HG02938 (cell line): ENCODE results near the gene FNTB.
"Not testable (repeated sequence)": the region's sequence is repeated elsewhere in the genome, so short reads cannot be mapped to it uniquely, and the experiment has no call there.

Source experiments
- ATAC-seq: cut with Tn5 transposase; IDR thresholded peaks from one replicate; pipeline ENCODE4 v1.9.1; 2021; ENCODE audit warnings: mild to moderate bottlenecking, moderate library complexity; ENCODE audit not compliant: unreplicated experiment

FNTB gene

DNA sequence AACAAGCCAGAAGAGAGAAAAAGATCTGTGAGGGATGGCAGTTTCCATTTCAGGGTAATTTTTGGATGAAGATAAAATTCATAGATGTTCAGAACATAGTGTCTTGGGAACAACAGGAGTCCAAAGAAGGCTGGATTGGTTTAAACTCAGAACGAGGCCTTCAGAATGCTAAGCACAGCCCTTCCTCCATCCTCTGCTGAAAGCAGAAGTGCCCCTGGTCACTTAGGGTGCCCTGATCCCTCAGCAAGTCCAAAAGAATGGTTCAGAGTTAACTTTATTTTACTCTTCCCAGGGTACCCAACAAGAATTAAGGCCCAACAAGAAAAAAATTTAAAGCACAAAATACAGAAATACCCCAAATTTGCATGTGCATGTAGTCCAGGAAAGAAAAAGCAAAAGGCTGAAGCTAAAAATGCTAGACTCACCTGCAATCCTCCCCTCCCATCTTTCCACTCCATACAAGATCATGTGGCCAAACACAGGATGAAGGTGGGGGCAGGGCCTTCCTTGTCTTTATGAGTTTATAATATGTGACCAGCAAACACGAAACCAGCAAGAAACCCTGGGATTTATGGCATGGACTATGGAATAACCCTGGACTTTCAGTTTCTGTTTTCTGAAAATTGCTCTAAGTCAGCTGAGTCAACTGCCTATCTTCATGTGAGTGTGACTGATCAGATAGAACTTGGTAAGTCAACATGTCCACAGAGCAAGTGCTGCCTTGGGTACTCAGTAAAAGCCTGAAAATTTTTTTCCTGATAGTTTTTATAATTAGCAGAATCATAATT, 94.5 kb downstream of the FNTB start:
- ATAC-seq: no peak

DNA sequence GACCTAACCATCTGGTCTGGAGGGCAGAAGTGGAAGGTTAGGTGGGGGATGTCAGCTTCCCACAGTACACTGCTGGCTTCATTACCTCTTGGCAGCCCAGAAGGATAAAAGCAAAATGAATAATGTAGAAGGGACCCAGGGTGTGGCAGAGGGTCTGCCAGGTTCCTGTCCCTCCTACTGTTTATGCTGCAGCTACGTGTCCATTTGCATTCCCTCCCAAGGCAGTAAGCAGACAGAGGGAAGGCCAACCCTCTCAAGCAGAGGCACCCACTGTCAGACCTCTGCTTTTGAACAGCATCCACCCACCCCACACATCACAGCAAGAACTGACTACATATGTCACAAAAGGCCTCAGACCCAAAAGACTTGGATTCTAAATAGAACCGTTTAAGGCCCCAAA, 96.2 kb downstream of the FNTB start:
- no peak for ATAC-seq

DNA sequence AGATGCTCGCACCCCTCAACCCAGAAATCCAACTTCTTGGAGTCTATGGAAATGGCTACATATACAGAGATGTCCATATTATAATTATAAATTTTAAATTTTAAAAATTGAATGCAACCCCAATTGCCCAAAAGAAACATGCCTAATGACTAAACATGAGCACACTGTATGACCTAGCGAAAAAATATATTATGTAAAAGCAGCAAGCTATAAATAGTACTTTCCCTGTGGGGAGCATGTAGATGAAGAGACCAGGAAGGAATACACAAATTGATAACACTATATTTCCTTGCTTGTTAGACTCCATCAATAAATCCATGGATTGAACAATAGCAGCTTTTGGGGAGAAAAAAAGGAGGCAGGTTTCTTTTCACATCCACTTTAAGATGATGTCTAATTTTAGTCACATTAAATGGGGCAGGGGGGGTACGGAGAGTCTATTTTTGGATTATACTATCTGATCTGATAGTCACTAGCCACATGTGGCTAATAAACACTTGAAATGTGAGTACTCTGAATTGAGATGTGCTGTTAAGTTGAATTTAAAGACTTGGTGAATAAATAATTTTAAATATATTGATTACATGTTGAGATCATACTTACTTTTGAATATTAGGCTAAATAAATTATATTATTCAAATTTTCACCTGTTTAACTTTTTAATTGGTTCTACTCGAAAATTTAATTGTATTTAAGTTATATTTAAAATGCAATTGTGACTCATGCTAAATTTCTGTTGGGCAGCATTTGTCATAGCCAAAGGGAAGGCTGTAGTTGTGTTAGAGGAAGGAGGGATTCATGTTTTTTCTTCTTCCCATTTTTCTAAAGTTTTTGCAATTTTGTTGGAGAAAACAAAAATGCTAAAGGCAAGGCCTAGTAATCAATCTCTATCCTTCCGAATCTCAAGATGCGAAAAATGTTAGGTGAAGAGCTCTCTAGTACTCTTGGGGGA, 98.1 kb downstream of the FNTB start:
- ATAC-seq: no peak

DNA sequence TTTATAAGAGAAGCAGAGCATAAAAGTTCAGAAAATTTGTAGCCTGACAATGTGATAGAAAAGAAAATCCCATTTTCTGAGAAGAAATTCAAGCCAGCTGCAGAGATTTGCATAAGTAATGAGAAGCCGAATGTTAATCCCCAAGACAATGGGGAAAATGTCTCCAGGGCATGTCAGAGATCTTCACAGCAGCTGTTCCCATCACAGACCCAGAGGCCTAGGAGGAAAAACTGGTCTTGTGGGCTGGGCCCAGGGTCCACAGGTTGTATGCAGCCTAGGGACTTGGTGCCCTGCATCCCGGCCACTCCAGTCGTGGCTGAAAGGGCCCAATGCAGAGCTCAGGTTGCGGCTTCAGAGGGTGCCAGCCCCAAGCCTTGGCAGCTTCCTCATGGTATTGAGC, 100.0 kb downstream of the FNTB start:
- not testable (repeated sequence) for ATAC-seq

DNA sequence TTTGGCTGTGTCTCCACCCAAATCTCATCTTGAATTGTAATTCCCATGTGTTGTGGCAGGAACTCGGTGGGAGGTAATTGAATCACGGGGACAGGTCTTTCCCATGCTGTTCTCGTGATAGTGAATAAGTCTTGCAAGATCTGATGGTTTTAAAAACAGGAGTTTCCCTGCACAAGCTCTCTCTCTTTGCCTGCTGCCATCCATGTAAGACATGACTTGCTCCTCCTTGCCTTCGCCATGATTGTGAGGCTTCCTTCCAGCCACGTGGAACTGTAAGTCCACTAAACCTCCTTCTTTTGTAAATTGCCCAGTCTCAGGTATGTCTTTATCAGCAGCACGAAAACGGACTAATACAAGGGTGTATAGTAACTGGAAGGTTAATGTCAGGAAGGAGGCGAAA, 101.1 kb downstream of the FNTB start:
- ATAC-seq: not testable (repeated sequence)

DNA sequence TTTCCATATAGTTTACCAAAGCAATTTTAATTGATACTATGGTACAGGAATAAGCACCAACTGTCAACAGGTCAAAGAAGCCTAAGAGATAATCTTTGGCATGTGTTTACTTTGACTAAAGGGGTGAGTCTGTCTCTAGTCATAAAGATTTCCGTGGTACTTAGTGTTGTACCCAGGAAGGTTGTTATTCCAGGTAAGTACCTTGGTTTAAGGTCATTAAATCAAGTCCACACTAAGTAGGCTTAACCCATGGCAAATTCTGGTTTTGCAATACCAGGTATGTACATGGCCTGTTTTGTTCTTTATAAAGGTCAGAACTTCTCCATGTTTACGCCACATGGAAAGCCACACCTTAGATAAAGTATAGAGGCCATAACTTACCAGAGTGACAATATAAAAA, 105.7 kb downstream of the FNTB start:
- no peak for ATAC-seq

DNA sequence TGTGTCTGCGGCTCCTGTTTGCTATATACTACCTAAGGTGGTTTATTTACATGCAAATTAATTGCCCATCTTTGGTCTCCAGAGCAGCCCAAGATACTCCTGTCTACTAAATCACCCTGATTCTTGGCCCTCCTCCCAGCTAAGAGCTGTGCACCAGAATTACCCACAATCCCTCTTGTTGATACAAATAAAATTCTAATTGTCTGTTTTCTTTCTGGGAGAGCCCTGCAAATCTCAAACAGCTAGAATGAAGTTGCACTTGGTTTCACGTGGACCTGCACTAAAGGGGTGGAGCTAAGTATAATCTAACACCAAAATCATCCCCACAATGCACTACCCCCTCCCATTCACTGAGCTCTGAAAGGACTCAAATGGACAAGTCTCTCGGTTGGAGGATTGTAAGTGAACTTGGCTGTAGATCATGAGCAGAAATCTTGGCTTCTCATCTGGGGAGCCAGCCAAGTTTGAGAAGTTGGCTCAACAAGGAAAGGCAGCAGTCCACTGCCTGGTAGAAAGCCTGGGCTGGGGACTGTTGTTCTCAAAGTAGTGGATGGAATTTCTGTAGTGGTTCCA, 109.0 kb downstream of the FNTB start:
- no peak for ATAC-seq

DNA sequence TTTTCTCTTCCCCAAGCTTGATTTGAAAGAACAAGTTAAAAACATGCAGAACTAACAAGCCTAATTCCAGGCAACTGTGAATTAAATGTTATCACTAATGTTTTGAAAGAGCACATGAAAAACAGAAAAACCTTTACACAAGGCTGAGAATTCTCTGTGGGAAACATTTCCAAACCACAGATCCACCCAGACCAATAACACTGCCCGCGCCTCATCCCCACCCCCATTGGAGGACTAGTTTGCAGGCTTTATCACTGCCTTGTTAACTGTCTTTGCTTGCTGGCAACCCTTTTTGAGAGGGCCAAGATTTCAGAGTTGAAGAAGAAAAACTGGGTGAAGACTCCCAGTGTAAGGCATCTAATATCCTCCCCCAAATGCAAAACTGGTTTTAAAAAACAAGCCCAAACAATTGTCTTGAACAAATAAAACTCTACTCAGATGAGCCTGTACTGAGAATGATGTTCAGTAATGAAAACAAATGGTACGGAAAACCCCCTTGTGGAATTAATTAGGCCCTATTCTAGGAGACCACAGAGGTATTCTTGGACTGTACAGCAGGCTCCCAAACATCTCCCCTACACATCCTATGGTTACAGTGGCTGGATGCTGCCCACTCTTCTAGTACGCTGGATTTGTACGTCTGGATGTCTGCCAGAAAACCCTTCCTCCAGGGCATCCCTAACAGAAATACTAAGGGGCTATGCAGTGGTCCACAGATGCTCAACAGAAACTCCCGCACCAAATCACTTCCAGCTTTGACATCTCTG, 109.8 kb downstream of the FNTB start:
- ATAC-seq: no peak

DNA sequence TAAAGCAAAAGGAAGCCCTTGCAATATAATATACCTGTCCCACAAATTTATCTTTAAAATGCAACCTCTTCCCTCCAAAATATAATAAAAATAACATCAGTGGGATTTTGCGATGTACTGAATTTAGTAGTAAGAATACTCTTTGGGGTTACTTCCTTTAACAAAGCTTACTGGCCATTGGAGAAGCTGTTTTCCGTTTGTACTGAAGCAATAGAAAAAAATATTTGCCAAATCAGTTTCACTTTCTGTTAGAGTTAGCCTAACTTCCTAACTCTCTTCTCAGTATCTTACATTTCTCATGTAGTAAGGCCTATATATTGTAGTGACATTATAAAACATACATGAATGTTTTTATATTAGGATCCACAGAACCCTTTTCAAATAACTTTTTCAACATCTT, 111.9 kb downstream of the FNTB start:
- no peak for ATAC-seq

DNA sequence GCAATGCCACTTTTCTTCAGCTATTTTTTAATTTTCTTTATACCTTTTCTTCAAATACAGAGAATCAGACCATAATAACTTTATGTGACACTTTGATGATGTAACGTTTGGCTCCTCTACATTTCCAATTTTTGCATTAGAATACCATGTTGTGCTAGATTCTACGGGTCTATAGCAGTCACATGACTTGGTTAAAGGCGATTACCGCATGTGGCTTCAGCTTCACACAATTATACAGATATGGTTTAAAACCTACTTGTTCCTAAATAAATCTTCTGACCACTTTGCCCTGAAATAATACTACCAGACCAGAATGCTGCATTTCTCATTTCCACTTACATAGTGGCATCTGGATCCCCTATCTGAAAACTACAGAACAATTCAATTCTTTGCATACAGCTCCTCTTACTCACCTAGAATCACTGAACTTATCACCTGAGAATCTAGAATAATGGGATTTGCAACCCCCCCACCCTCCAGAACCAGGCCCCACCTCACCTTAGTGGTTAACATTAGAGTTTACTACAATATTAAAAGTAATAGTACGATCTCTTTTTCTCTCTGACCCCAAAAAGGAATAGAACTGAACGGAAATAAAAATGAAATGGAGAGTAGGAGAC, 114.3 kb downstream of the FNTB start:
- ATAC-seq: no peak

DNA sequence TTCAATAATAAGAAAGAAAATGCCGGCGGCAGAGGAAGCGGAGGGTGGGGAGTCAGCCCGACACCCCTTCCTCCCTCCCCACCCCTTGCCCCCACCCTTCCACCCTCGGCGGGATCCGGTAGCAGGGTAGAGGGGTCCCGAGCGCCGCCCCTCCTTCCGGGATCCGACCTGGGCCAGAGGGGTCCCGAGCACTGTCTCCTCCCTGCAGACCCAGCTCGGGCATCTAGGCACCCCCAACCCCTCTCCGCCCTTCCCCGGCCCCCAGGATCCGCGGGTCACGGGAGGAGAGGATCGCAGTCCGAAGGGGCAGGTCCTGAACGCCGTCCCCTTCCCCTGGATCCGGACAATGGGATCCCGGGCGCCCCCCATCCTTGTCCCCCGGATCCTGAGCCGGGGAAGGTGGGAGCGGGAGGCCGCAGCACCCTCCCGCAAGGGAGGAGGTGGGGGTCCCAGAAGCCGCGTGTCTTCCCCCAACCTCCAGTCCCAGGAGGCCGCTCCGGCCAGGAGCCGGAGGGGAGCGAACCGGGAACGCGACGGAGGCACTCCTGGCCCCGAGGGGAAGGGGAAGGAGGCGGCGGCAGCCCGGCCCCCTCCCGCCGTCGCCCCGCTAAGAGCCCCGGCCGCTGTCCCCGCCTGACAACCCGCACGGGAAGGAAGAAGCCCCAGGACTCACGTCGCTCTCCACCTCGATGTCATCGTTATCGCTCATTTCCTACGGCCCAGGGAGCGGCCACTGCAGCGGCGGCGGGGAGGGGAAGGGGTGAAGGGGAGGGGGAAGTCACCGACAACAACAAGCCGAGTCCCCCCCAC, 115.1 kb downstream of the FNTB start:
- no peak for ATAC-seq

DNA sequence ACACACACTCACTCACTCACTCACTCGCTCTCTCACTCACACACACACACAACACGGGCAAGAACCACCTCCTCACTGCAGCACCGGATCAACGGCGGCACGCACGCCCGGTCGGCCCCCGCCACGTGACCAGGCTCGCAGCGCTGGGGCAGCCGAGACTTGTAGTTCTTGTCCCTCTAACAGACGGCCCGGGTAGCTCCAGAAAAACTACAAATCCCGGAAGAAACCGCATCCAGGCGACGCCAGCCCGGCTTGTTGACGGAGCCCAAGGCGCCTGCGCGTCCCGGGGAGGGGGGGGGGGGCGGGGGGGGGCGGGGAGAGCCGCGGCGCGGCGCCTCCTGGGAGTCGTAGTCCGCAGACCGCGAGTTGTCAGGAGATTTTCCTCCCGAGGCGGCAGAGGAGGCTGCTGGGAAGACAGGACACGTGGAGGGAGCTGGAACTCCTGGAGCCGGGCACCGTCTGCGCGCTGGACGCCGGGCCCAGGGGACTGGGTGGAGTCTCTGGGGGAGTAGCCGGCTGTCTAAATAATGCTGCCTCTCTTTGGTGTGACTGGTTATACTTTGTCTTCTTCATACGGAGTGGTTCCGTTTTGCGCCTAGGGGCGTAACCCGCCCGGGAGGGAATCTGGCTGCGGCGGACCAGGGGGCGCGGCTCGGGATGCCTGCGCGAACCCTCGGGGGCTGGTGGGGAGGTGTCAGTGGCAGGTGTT, 115.9 kb downstream of the FNTB start, which contains the start of gene MAX:
Gene MAX (minus strand): TSS at position 77 of the 709 bp plus-strand sequence. CDS start 178 bp downstream, outside the sequence.
- ATAC-seq: peak; percentile 85

DNA sequence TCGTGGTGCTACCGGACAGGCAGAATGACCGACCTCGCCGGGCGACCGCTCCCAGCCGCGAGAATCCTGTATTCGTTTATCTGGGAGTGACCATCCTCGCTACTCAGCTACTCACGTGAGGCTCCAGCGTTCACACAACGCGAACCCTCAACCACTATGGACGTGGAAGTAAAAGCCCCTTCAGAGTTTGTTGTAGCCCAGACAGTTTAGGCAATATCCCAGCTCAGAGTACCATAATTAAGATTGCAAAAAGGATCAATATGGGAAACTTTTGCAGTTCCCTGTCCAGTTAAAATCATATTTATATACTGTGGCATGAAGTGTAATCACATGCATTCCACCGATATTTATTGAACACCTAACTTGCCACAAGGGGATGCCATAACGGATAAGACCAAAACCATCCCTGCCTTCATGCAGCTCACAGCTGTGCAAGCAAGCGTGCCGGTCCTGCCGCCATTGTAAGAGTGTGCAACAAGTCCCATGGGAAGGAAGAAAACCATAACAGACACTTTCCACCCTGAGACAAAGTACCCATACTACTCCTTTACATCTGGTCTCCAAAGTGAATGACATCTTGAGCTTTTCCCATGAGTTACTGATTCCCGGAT, 116.6 kb downstream of the FNTB start:
- ATAC-seq: no peak

DNA sequence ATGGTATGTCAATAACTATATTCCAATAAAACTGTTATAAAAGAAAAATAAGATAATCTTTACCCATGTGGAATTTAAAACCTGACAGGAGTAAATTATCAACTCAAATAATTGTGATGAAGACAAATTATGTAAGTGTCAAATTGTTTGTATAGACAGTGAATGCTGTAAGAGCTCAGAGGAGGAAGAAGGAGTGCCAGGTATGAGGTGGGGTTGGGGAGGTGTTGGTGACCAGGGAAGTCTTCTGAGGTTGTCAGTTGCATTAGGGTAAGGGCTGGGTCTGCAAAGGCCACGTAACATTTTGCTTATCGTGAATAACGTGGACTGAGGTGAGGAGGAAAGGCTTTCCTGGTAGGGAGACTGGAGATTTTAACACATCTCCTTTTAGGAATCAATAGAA, 118.1 kb downstream of the FNTB start:
- ATAC-seq: no peak

DNA sequence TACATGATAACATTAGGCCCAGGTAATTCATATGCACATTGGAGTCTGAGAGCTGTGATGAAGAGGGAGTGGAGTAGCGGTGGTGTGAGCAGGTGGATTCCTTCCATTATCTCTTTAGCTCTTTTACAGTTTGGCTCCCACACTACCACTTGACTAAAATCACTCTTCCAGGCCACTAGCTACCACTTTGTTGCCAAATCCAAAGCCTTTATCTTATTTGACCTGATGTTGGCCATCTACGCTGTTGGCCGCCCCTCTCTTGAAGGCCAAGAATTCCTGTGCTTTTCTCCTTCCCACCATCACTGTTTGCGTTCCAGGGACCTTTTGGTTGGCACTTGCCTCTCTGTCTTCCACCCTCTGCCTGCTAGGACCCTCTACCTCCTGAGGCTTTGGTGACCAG, 119.6 kb downstream of the FNTB start:
- ATAC-seq: no peak

DNA sequence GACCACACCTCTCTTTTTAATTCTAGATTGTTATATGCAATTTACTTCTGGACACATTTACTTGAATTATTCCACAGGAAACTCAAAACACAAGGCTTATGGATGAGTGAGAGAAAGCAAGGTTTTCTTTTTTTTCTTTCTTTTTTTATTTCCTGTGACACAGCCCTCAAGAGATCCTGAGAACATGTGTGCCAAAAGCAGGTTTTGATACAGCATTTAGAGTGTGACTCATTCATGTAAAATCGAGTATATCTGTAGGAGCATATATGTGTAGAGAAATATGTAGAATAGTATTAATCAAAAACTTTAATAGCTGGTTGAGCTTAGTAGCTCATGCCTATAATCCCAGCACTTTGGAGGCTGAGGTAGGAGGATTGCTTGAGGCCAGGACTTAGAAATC, 120.0 kb downstream of the FNTB start:
- ATAC-seq: no peak

DNA sequence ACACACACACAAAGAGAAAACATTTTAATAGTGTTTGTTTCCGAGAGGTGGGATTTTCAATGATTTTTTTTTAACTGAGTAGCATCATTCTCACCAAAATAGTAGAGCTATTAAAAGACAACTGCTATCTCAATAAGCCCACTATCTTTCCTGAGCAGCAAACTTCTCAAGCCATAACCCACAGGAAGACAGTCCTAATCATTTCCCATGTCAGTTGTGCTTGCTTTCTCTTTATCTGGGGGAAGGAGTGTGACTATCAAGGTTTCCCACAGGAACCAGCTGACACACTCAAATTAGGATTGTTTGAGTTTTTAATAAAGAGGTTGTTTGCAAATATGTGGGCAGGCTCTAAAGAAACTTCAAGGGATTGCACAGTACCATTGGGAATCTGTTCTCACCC, 120.5 kb downstream of the FNTB start:
- no peak for ATAC-seq

DNA sequence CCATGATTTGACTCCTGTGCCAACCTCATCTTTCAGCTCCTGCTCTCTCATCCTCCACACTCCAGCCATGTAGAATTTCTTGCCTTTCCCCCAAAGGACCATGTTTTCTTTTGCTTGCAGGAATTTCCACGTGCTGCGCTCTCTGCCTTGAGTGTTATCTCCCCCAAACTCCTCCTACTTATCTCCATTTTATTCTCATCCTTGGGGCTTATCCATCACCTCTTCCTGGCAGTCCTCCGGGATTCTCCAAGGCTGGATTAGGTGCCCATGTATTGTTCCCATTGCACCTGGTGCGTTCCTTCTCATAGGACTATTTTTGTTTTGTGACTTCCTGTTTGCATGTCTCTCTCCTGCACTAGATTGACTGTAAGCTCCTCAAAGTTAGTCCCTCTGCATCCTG, 122.7 kb downstream of the FNTB start:
- ATAC-seq: no peak

DNA sequence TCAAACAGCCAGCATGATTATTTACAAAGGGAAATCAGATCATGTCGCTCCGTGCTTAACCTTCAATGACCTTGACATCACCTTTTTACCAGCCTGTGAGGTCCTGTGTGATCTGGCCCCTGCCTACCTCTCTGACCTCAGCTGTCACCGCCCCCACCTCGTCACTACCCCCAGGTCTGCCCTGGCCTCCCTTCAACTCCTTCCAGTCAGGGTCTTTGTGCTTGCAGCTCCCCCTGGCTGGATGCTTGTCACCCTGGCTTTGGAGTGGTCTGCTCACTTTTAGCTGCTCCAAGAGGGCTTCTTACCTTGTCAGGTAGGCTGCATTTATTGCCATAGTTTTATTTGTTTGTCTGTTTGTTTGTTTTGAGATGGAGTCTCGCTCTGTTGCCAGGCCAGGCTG, 123.8 kb downstream of the FNTB start:
- no peak for ATAC-seq
